ENCODE data around the gene BOD1L2.

The BOD1L2 gene

DNA sequence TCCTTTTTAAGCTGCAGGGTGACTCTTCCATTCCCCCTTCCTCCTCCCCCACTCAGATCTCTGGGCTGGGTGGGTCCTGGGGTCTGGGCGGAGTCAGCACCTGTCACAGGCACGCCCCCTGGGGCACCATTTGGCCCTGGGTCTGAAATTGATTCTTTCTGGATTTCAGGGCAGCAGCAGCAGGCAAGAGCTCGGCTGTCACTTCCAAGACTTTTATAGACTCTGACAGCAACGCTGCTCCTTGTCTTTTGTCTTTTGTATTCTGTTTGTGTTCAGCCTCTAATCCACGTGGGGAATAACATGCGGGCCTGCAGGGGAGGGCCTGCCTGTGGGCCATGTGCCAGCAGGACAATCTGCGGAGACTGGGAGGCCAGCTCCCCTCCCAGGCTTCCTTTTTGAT lies 3.9 kb downstream of the BOD1L2 start:
- H3K27me3 ChIP-seq (ENCODE audit: insufficient read depth, low read length): no peaks in the 10 kb centered on the region
- no peaks in the 10 kb centered on the region for H3K4me1 ChIP-seq (ENCODE audit: insufficient read depth, low read length, severe bottlenecking)
- no peaks in the 10 kb centered on the region for H3K79me2 ChIP-seq (ENCODE audit: insufficient read depth, low read length)
- no peaks in the 10 kb centered on the region for H3K9me3 ChIP-seq (ENCODE audit: low read length)
- H2AFZ ChIP-seq (ENCODE audit: low read length): no peak overlapping the region
- H3K27ac ChIP-seq (ENCODE audit: low read depth, low read length, poor library complexity, severe bottlenecking): no peak overlapping the region
- no peaks in the 10 kb centered on the region for H3F3A ChIP-seq (ENCODE audit: insufficient read depth, low read length)
- H3K36me3 ChIP-seq (ENCODE audit: insufficient read depth, low read length): no peaks in the 10 kb centered on the region
- H4K20me1 ChIP-seq (ENCODE audit: insufficient read depth, low read length): no peaks in the 10 kb centered on the region
- H3K9me2 ChIP-seq (ENCODE audit: low read depth, low read length): no peaks in the 10 kb centered on the region
- no peak overlapping the region for H3K4me2 ChIP-seq (ENCODE audit: low read length)
- H3K9ac ChIP-seq (ENCODE audit: low read length): no peak overlapping the region
- no peak overlapping the region for H3K4me3 ChIP-seq (ENCODE audit: low read depth, low read length, poor library complexity, severe bottlenecking)
- no peak for TF ChIP-seq EZH2 (IDR thresholded peaks at IDR 0.05; ENCODE audit: borderline replicate concordance, low read length)
- TF ChIP-seq, protein P1, sequence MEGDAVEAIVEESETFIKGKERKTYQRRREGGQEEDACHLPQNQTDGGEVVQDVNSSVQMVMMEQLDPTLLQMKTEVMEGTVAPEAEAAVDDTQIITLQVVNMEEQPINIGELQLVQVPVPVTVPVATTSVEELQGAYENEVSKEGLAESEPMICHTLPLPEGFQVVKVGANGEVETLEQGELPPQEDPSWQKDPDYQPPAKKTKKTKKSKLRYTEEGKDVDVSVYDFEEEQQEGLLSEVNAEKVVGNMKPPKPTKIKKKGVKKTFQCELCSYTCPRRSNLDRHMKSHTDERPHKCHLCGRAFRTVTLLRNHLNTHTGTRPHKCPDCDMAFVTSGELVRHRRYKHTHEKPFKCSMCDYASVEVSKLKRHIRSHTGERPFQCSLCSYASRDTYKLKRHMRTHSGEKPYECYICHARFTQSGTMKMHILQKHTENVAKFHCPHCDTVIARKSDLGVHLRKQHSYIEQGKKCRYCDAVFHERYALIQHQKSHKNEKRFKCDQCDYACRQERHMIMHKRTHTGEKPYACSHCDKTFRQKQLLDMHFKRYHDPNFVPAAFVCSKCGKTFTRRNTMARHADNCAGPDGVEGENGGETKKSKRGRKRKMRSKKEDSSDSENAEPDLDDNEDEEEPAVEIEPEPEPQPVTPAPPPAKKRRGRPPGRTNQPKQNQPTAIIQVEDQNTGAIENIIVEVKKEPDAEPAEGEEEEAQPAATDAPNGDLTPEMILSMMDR (IDR thresholded peaks at IDR 0.05; ENCODE audit: low read length): no peak

DNA sequence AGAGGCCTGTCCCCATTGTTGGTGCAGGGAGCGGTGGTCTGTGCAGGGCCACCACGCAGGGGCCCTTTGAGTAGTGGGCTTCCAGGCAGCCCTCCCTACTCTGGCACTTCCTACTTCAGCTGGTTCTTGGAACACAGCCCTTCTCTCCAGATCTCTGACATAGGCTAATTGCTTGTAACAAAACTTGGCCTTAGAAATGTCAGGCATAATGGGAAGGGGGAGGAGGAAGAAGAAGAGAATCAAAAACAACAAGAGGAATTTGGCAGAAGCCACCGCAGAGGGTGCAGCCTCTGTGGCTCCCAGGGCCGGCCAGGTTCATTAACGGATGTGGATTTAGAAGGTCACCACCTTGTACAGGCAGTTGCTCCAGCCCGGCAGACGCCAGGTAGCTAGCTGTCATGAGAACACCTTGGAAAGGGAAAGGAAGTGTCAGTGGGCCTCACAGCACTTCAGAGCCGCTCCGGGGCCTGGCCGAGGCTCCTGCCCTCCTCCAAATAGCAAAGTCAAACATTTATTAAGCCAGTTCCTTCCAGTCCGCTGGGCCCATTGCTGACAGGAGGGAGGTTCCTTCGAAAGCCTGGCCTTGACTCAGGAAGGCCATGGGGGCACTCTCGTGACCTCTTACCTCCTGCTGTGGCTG lies 7.4 kb downstream of the BOD1L2 start:
- Histone ChIP-seq H4K20me1 (ENCODE audit: insufficient read depth, low read length) (no peaks in the 10 kb centered on the region), H3K4me2 (ENCODE audit: low read length) (no peak overlapping the region), H3F3A (ENCODE audit: insufficient read depth, low read length) (no peaks in the 10 kb centered on the region), H3K27me3 (ENCODE audit: insufficient read depth, low read length) (no peaks in the 10 kb centered on the region), H2AFZ (ENCODE audit: low read length) (no peak overlapping the region), H3K27ac (ENCODE audit: low read depth, low read length, poor library complexity, severe bottlenecking) (no peak overlapping the region), H3K4me3 (ENCODE audit: low read depth, low read length, poor library complexity, severe bottlenecking) (no peak overlapping the region), H3K4me1 (ENCODE audit: insufficient read depth, low read length, severe bottlenecking) (no peaks in the 10 kb centered on the region), H3K9me2 (ENCODE audit: low read depth, low read length) (no peaks in the 10 kb centered on the region), H3K79me2 (ENCODE audit: insufficient read depth, low read length) (no peaks in the 10 kb centered on the region), H3K9ac (ENCODE audit: low read length) (no peak overlapping the region), H3K36me3 (ENCODE audit: insufficient read depth, low read length) (no peaks in the 10 kb centered on the region), H3K9me3 (ENCODE audit: low read length) (no peaks in the 10 kb centered on the region)
- TF ChIP-seq, protein P1 (IDR thresholded peaks at IDR 0.05; ENCODE audit: low read length): no peak
- TF ChIP-seq EZH2 (IDR thresholded peaks at IDR 0.05; ENCODE audit: borderline replicate concordance, low read length): no peak

DNA sequence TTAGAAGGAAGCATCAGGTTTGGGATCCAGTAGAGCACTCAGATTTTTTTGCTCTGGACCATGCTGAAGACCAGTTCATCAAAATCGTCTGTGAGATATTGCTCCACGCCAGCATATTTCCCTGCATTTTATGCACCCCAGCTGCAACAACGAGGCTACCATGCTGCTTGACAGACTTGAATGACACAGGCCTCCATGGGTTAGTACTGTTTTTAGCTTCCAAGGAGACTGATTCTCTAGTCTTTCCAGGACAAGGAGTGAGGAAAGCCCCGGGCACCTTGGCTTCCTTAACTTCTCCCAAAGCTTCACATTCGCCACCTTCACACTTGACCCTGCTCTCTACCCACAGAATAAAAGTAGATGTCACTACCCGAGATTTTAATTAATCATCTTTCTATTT lies 17.5 kb downstream of the BOD1L2 start:
- no peak for TF ChIP-seq EZH2 (IDR thresholded peaks at IDR 0.05; ENCODE audit: borderline replicate concordance, low read length)
- TF ChIP-seq, protein P1 (IDR thresholded peaks at IDR 0.05; ENCODE audit: low read length): no peak
- H3K36me3 ChIP-seq (ENCODE audit: insufficient read depth, low read length): no peaks in the 10 kb centered on the region
- no peaks in the 10 kb centered on the region for H3K9me2 ChIP-seq (ENCODE audit: low read depth, low read length)
- no peaks in the 10 kb centered on the region for H3K9me3 ChIP-seq (ENCODE audit: low read length)
- H3K4me3 ChIP-seq (ENCODE audit: low read depth, low read length, poor library complexity, severe bottlenecking): no peak overlapping the region
- no peak overlapping the region for H3K9ac ChIP-seq (ENCODE audit: low read length)
- H2AFZ ChIP-seq (ENCODE audit: low read length): no peak overlapping the region
- H3K4me2 ChIP-seq (ENCODE audit: low read length): no peak overlapping the region
- H3K4me1 ChIP-seq (ENCODE audit: insufficient read depth, low read length, severe bottlenecking): no peaks in the 10 kb centered on the region
- no peaks in the 10 kb centered on the region for H3K79me2 ChIP-seq (ENCODE audit: insufficient read depth, low read length)
- no peak overlapping the region for H3K27ac ChIP-seq (ENCODE audit: low read depth, low read length, poor library complexity, severe bottlenecking)
- H3F3A ChIP-seq (ENCODE audit: insufficient read depth, low read length): no peaks in the 10 kb centered on the region
- H3K27me3 ChIP-seq (ENCODE audit: insufficient read depth, low read length): no peaks in the 10 kb centered on the region
- no peaks in the 10 kb centered on the region for H4K20me1 ChIP-seq (ENCODE audit: insufficient read depth, low read length)

Measured in OCI-LY1 (cell line).